H54 (cell line): Measurements from ENCODE around the gene VDAC1.
"Not testable (repeated sequence)": the region's sequence is repeated elsewhere in the genome, so short reads cannot be mapped to it uniquely, and the experiment has no call there.

ENCODE experiments used
- DNase-seq: peaks from one replicate; pipeline ENCODE4 v3.0.0; 2011; ENCODE audit warnings: low spot score, mixed read lengths; ENCODE audit not compliant: insufficient read length
- FAIRE-seq: peaks from 3 replicates; lab custom pipeline; 2011; peaks lifted over from hg19 to GRCh38; lab: Jason Lieb, UNC
- POLR2A ChIP-seq: IDR thresholded peaks from 2 replicates; pipeline ENCODE4 v1.6.1; 2011; ENCODE audit warnings: low read depth, mild to moderate bottlenecking, low read length

VDAC1 gene

DNA sequence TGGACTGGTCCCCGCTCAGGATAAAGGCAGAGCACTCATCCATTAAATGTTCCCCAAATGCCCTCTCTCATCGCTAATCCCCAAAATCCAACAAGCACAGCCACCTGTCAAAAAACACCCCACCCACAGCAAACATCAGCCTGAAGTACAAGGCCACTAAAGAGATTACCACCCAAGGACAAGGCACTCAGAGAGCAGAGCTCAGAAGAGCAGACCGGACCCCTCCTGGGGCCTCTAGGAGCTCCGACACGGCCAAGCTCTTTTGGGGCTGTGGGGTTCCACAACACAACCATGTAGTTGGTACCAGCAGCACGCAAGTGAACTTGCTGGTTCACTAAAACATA lies 9.8 kb downstream of the VDAC1 start:
- no peak for FAIRE-seq
- TF ChIP-seq POLR2A = no peak
- no peak for DNase-seq

DNA sequence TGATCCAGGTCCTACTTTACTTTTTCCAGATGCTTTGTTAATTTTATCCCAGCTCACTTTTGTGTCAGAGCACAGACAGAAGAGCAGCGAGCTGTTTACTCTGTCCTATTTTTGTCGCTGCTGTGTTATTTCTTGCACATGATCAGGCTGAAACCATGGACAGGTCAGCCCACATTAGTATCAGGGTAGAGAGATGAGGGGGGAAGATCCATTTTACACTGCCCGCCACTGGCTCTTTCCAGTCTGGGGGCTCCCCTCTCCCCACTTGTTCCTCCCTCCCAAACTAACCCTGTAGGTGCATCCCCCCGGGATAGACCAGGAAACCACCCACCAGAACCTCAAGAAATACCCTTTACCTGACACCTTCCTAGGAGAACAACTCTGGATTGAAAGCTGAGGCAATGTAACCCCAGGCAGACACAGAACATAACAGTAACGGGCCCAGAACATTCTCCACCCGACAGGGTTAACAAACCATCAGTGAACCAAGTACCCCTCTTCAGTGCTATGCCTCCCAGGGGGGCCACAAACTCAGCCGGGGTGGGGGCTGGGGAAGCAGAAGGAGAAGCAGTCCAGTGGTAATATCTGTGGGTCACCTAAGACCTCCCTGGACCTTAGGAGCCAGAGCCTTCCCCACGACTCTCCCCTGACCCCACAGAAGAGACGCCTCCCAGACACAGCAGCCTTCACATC lies 10.3 kb downstream of the VDAC1 start:
- FAIRE-seq = no peak
- no peak for DNase-seq
- no peak for TF ChIP-seq POLR2A

DNA sequence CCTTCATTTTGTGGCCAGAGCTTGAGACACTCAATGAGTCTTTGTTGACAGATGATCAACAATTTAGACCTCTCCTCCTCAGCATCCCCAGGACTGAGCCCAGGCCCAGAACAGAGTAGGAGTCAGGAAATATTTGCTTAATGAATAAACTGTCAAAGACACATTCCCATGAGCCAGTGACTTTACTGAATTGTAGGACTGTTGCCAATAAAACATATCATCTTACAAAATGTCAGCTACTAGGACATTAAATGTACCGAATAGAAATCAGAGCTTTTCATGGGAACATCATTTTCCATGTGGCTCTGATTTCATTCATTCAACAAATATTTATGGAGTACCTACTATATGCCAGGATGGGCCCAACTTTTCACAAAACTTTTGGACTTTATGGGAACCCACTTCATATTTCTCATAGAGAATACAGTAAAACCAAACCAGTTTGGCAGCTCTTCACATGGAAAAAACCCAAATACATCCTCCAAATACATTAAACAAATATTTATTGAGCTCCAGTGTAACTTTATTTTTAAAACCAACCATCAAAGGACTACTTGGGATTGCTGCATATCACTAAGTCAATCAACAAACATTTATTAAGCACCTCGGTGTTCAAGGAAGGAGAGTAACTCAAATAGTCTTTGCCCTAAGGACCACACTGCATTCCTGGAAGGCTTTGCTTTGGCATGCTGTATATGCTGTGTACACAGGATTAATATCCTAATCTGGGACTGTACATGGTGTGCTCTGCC lies 11.4 kb downstream of the VDAC1 start:
- TF ChIP-seq POLR2A = no peak
- no peak for FAIRE-seq
- DNase-seq = no peak

DNA sequence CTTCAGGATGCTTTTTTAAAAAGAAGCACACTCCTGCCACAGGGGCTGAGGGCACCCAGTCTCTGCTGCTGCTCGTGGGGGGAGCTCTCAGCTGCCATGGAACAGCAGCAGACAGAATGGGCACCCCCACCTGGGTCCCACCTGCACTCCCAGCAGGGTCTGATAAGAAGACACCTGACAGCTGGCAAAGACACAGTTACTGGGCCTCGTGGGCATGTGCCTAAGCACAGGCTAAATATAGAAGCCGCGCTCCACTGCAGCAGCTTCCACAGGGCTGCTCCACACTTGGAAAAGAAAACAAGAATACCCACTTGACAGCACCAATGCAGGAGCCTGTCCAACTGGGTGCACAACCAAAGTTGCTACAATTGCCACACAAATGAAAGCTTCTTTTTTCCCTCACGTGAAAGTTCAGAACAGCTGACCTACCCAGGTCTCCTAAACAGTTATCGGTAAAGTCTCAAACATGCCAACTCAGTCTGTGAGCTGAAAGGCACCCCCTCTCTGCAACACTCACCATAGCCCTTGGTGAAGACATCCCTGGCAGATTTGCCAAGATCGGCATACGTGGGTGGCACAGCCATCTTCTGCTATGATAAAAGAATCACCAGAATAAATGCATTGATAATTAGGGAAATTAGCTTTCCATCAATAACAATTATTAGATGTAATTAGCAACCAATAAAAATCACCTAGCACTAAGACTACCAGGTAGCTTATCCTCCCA lies 12.2 kb downstream of the VDAC1 start:
- FAIRE-seq (no peak), DNase-seq (no peak)
- no peak for TF ChIP-seq POLR2A

DNA sequence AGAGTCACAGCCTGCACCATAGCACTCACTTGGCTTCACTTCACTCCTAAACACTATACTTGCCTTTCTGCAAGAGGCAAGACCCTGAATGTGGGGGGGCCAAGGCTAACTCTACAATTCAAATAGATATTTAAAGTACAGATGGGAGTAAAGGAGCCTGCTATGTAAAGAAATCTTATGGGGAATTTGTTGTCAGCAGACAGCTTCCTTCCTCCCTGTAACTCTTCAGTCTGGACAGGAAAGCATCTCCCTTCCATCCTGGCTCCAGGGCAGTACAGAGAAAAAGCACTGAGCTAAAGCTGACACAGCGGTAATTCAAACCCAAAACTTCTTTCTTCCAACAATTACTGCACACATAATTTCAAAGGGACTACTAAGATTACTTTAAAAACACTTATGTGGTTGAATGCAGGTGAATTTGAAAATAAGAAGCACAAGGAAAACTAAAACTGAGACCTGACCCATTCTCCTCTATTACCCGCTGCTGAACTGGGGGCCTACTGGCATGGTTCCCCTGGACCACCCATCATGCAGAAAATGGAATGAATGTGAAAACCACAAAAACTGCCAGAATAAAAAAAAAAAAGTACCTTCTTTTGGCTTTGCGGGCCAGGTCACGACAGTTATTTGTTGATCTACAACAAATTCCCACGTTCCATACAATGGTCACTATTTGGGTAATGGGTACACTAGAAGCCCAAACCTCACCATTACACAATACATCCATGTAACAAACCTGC lies 13.4 kb downstream of the VDAC1 start:
- no peak for DNase-seq
- TF ChIP-seq POLR2A = no peak
- FAIRE-seq = no peak

DNA sequence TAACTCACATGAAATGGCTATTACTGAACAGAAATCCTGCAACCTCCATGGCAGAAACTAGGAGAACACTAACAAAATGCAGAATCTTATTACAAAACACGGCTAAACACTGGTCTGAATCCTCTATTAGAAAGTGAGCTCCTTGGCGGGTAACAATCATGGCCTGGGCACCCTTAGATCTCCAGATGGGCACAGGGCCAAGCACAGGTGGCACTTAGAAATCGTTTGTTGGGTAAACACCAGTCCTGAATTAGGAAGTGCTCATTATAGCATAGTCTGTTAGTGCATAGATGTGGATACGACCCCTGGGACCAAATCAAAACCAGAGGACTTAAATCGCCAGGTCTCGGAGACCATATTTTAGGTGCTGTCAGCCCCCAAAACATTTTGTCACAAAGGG lies 14.4 kb downstream of the VDAC1 start:
- no peak for TF ChIP-seq POLR2A
- no peak for FAIRE-seq
- no peak for DNase-seq

DNA sequence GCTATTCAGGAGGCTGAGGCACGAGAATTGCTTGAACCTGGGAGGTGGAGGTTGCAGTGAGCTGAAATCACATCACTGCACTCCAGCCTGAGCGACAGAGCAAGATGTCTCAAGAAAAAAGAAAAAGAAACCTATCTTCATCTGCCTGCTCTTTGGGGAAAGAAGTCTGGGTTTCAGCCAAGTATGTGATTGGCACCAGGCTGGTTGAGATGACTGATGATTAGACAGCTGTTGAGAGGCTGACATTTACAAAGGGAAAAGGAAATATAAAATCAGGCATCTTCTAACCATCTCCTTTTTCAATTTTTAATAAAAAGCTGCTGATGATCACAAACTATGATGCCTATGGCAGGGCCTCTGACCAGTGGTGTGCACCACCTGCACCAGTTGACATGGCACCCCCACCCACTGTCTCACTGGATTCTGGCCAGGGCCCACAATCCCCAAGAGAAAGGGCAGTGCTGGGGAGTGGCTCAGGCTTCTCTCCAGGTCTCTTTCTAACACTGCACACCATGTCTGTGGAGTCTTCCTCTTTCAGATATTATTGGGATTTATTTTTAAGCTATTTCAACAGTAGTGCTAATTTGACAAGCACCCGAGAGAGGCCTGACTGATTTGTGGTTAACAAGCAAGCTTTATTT lies 19.1 kb downstream of the VDAC1 start:
- no peak for FAIRE-seq

DNA sequence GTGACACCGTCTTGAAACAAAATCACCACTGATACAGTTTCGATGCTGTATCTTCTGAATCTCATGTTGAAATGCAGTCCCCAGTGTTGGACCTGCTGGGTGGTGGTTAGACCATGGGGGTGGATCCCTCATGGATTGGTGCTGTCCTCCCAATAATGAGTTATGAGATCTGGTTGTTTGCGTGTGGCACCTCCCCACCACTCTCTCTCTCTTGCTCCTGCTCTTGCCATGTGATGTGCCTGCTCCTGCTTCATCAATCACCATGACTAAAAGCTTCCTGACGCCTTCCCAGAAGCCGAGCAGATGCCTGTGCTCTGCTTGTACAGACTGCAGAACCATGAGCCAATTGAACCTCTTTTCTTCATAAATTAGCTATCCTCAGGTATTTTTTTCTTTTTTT lies 21.1 kb downstream of the VDAC1 start:
- DNase-seq (no peak), FAIRE-seq (no peak)
- no peak for TF ChIP-seq POLR2A

More for the DNA sequence above, 19.1 kb downstream of the VDAC1 start:
- no peak for TF ChIP-seq POLR2A
- DNase-seq = no peak

DNA sequence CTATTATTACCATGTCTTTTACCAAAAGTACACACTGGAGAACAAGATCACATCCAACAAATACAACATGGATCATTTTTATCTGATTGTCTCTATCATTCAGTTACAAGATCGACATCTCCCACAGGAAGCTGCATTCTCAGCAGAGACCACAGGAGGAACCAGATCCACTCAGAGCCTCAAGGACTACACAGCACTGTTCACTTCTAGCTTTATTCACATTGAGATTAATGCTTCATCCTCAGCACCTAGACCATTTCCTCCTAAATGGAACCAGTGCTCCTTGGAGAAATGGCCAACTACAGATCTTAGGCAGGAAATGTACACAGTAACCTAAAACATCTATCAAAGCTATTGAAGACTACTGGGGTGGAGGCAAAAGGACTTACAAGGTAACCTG lies 23.1 kb downstream of the VDAC1 start:
- no peak for DNase-seq
- FAIRE-seq = no peak
- TF ChIP-seq POLR2A = no peak

DNA sequence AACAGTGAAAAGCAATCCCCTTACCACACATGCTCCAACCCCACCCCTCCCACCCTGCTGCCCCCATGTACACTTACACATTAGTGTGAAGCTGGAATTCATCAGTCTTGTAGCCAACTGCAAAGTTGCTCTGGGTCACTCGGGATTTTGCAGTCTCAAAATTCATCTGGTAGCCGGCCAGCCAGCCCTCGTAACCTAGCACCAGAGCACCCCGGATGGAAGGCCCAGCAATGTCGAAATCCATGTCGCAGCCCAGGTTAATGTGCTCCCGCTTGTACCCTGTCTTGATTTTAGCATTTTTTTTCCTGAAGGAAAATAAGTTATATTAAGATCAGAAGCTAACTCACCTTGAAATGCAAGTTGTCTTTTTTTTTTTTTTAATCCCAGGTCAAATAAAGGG lies 24.1 kb downstream of the VDAC1 start:
- DNase-seq = no peak
- no peak for TF ChIP-seq POLR2A
- FAIRE-seq = no peak

DNA sequence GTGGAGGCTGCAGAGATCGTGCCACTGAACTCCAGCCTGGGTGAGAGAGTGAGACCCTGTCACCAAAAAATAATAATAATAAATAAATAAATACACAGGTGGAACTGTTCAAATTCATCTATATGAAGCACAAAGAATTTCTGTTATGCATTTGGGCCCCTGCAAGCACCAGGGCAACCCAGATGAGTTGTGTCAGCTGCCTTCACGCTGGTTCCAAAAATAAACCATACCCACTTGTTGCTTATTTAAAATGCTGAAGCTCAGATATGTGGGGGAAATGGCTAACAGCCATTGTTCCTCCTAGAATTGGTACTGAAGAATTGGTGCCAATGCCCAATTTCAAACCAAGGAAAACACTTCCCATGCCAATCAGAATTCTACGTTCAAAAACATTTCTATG lies 25.8 kb downstream of the VDAC1 start:
- TF ChIP-seq POLR2A = no peak
- FAIRE-seq = no peak
- no peak for DNase-seq

DNA sequence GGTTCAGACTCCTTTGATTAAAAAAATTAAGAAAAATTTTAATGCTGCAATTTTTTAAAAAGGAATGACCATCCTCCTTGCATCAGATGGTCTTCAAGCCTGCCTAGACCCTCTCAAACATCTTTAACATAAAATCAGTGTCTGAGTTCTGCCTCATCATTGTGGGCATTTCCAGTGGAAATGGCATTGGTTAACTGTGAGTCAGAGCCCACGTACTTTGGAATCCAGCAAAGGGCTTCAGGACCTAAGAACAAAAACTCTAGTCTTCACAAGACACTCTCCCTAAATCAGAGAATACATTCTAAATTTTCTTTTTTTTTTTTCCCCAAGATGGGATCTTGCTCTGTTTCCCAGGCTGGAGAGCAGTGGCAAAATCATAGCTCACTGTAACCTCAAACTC lies 26.9 kb downstream of the VDAC1 start:
- TF ChIP-seq POLR2A = no peak
- FAIRE-seq = no peak
- DNase-seq = peak; percentile 40

DNA sequence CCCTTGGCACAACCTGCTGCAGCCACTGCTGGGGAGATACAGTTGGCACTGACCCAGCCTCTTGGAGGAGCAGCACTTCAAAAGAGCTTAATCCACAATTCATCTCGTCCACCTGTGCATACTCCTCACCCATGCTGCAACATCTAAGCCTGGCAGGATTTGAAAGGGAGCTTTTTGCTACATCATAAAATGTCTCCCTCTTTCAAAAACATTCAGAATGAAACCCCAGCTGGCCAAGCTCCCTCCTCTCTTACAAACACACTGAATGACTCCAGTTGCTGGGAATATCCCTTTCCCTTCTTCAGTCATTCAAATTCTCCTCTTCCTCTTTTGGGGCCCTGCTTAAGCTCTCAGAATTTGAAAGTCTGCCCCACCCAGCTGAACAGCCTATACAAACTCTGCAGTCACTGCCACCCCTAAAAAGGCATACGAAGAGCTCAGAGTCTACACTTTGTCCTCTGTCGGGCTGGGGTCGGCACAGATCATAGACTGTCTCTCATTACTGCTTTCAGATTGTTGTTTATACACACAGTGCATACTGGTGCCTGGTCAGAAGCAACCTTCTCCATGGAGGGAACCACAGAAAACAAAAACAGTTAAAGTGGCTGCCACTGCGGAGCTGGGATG lies 27.5 kb downstream of the VDAC1 start:
- no peak for FAIRE-seq
- no peak for TF ChIP-seq POLR2A
- no peak for DNase-seq

DNA sequence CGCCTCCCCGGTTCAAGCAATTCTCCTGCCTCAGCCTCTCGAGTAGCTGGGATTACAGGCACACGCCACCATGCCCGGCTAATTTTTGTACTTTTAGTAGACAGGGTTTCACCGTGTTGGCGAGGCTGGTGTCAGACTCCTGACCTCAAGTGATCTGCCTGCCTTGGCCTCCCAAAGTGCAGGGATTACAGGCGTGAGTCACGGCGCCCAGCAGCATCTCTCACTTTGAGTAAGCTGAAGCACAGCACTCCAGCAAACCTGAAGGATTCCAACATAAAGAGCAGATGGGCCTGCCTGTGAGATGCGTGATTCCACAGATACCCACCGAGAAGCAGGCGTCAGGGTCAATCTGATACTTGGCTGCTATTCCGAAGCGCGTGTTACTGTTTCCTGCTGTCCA lies 29.2 kb downstream of the VDAC1 start:
- not testable (repeated sequence) for DNase-seq, FAIRE-seq
